Ecto neural progenitor cell (in vitro differentiated cells): ENCODE measurements around the gene UIMC1.
"Not testable (repeated sequence)": the region's sequence is repeated elsewhere in the genome, so short reads cannot be mapped to it uniquely, and the experiment has no call there.

Experiments
- DNase-seq: peaks from one replicate; pipeline ENCODE4 v3.0.0-alpha.2; 2018; ENCODE audit warnings: low spot score

The UIMC1 gene

GRCh38 chr5:176883700-176884570, 122.6 kb downstream of the UIMC1 start:
- DNase-seq = no peak

DNA sequence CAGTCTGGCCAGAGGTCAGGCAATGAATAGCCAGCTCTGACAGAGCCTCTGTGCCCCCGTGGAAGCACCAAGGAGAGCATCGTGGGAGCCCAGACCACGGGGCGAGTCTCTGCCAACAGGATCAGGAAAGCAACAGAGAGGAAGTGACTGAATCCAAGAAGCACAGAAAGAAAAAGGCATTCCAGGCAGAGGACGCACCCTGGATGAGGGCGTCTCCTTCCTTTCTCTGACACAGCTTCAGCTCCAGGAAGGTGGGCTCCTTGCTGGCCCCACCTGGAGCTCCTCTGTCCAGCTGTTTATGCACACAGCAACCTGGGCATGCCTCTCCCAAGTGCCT, 124.0 kb downstream of the UIMC1 start:
- DNase-seq = no peak

- no peak for DNase-seq
Measured at GRCh38 chr5:176881816-176882566, 124.6 kb downstream of the UIMC1 start.

DNA sequence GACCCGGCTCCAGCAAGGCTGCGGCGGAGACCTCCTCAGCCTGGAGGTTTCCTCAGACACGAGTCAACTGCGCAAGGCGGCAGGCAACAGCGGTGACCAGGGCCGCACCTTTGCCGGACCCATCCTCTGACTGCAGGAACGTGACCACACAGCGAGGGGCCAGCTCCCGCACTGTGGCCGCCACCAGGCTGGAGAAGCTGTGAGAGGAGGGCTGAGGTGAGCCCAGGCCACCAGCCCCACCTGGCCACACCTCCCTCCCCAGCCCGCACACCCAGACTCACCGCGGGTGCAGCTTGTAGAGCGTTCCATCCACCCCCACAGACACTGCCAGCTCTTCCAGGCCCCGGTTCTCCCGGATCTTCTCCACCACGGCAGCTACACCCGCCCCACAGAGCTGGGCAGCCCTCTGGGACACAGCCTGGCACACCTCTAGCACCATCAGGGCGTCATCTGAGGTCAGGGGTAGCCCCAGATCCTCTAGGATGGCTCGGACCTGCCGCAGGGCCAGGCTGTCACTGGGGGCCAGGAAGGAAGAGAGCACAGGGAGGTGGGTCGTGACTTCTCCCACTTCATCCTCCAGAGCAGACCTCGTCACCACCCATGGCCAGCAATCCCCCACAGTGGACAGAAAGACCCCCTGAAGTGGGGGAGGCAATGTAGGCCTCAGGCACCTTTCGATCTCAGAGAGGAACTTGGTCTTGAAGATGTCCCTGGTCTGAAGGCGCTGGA, 125.4 kb downstream of the UIMC1 start:
- no peak for DNase-seq

DNA sequence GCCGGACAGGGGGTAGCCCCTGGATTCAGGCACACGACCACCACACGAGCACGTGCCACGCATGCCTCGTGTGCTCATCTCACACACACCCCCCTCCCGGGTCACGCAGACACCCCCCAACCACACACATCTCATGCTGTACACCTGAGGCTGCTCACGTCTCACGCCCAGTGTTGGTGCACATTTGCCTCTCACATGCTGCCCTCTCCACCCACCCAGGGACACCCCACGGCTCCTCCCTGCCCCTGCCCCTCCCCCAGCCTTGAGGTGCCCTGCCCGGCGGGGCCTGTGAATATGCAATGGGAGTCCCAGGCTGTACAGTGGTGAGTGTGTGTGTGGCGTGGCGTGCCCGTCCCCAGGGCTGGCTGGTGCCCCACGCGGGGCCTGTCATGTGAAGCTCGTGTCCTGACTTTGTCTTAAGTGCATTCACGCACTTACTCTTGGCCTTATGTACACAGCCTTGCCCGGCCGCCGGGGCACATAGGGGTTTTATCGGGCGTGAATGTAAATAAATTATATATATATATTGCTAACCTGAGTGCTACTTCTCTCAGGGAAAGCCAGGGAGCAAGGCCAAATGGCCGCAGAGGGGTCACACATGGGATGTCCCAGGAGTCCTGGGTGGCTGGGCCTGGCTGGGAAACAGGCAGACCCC, 126.1 kb downstream of the UIMC1 start:
- no peak for DNase-seq

GRCh38 chr5:176879663-176880361, 126.8 kb downstream of the UIMC1 start:
- DNase-seq = no peak

DNA sequence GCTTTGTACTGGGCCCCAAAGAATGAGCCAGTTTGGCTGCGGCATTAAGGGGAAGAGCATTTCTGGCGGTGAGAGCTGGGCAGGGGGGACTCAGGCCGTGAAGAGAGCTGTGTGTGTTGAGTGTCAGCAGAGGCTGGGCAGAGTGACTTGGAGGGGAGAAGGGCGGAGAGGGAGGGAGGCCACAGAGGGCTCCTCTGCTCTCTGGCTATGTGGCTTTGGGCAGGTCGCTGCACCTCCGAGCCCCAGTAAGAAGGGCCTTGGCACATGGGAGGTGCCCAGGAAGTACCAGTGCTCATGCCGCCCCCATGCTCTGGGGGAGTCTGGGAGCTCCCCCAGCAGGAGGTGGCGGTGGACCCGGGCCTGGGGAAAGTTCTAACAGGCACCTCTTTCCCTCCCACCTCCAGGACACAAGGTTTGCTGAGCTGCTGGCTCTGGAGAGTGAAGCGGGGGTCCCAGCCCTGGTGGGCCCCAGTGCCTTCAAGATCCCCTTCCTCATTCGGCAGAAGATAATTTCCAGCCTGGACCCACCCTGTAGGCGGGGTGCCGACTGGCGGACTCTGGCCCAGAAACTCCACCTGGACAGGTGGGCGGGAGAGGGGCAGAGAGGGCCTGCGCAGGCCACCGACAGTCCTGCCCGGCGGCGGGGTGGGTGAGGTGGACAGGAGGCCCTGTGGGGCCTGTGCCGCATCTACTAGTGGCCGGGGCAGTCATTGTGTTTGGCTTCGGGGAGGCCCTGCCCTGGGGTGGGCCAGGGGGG, 127.5 kb downstream of the UIMC1 start:
- no peak for DNase-seq

GRCh38 chr5:176878463-176878862, 128.1 kb downstream of the UIMC1 start:
- no peak for DNase-seq

- DNase-seq = no peak
Measured at GRCh38 chr5:176877793-176878331, 128.7 kb downstream of the UIMC1 start.

- DNase-seq = no peak
Measured at GRCh38 chr5:176876506-176877431, 129.8 kb downstream of the UIMC1 start.

GRCh38 chr5:176875783-176876505, 130.6 kb downstream of the UIMC1 start:
- no peak for DNase-seq

DNA sequence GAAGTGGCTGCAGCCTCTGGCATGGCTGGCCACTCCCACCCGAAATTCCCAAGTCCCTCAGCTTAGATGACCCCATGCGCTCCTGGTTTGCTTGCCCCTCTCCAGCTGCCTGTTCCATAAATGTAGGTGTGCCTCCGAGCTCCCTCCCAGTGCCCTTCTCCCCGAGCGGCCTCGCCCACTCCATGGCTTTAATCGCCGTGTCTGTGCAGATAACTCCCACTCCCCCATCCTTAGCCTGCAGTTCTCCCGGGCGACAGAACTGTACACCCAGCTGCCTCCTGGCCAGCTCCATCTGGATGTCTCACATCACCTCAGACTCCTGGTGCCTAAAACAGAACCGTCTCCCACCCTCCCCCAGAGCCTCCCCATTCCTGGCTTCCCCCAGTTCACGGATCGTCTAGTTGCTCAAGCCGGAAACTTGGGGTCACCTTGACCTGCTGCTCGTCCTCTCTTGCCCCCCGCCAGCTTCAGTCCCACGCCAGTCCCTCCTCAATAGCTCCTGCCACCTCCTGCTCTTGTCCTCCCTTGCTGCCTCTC, 131.5 kb downstream of the UIMC1 start:
- no peak for DNase-seq

- DNase-seq = no peak
Measured at GRCh38 chr5:176874198-176874780, 132.3 kb downstream of the UIMC1 start.

GRCh38 chr5:176873541-176874172, 132.9 kb downstream of the UIMC1 start:
- no peak for DNase-seq

DNA sequence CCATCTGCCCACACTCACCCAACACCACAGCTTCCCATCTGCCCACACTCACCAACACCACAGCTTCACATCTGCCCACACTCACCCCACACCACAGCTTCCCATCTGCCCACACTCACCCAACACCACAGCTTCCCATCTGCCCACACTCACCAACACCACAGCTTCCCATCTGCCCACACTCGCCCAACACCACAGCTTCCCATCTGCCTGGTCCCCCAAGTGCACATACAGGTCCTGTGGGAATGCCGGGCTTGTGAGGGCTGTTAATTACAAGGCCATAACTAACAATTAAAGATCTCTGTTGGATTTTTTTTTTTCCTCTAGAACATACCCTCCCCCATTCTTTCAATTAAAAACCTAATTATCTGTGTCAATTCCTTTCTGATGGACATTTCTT, 133.6 kb downstream of the UIMC1 start:
- not testable (repeated sequence) for DNase-seq

DNA sequence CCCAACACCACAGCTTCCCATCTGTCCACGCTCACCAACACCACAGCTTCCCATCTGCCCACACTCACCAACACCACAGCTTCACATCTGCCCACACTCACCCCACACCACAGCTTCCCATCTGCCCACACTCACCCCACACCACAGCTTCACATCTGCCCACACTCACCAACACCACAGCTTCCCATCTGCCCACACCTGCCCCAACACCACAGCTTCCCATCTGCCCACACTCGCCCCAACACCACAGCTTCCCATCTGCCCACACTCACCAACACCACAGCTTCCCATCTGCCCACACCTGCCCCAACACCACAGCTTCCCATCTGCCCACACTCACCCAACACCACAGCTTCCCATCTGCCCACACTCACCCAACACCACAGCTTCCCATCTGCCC, 134.0 kb downstream of the UIMC1 start:
- not testable (repeated sequence) for DNase-seq

DNA sequence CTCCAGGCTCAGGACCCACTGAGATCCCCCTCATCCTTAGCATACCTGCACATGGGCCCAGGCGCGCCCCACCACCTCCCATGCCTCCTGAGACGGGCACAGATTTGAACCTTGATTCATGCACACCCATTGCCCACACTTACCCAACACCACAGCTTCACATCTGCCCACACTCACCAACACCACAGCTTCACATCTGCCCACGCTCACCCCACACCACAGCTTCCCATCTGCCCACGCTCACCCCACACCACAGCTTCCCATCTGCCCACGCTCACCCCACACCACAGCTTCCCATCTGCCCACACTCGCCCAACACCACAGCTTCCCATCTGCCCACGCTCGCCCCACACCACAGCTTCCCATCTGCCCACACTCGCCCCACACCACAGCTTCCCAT, 135.9 kb downstream of the UIMC1 start:
- DNase-seq = not testable (repeated sequence)
